H1 (cell line): Measurements from ENCODE around the gene YOD1. TPM values are rescaled to one million over a fixed set of nuclear protein-coding genes. Genes with fewer than 3 reads are reported as not detected.

Experiments used
- CTBP2 ChIP-seq: IDR thresholded peaks from 2 replicates; pipeline ENCODE4 v1.7.0; 2011; ENCODE audit warnings: borderline replicate concordance, mild to moderate bottlenecking, moderate library complexity, mixed read lengths, low read length; ENCODE audit not compliant: insufficient read depth, insufficient read length
- EZH2 ChIP-seq: fragments of 200-600 bp; sonication (generic); IDR thresholded peaks from 2 replicates; pipeline ENCODE4 v1.7.1; 2012; ENCODE audit warnings: low read depth, mild to moderate bottlenecking, moderate library complexity, low read length, inconsistent platforms; ENCODE audit not compliant: severe bottlenecking
- KDM4A ChIP-seq: IDR thresholded peaks from one replicate; pipeline ENCODE4 v1.7.1; 2012; ENCODE audit warnings: low read depth, mild to moderate bottlenecking, moderate library complexity, low read length, inconsistent platforms; ENCODE audit not compliant: severe bottlenecking
- RAD21 ChIP-seq, 2 experiments: IDR thresholded peaks in 1 of 2; conservative IDR thresholded peaks in 1 of 2; 2 replicates each; pipeline ENCODE4 v1.6.1; 2011; ENCODE audit warnings: low read depth in 2 of 2, low read length in 2 of 2, improper control_type of control experiment in 1 of 2, inconsistent platforms in 1 of 2, mild to moderate bottlenecking in 1 of 2, moderate library complexity in 1 of 2
- RFX5 ChIP-seq: IDR thresholded peaks from 2 replicates; pipeline ENCODE4 v1.6.1; 2011; ENCODE audit warnings: low read depth, low read length, improper control_type of control experiment, borderline replicate concordance
- SUZ12 ChIP-seq: fragments of 200-600 bp; sonication (generic); IDR thresholded peaks from 2 replicates; pipeline ENCODE4 v1.6.1; 2012; ENCODE audit warnings: mild to moderate bottlenecking, inconsistent platforms, low read length, moderate library complexity, mixed read lengths
- polyA plus RNA-seq, 7 experiments: library from polyadenylated mRNA; depleted of rRNA in 3 of 7; stranded (reverse) in 5 of 7; unstranded in 2 of 7; fragments of >200 nt in 5 of 7; fragments of 200-250 nt in 2 of 7; gene quantifications; 1 replicate in 5 of 7; 2 replicates in 1 of 7; 4 replicates in 1 of 7; pipeline versions ENCODE4 v1.2.1 to v1.2.3, GENCODE V29; 2011 to 2013; ENCODE audit warnings: missing spikeins in 2 of 7, mixed read lengths in 2 of 7
- total RNA-seq: library from RNA; stranded (reverse); fragmentation: NEBNext Ultra II Directional; extraction: Animal tissue kit (Norgen Biotek cat#: 25700); gene quantifications from 2 replicates; pipeline ENCODE4 v1.2.1, GENCODE V29; 2021

YOD1 gene
- total and polyA plus RNA-seq, 2 of the 8 experiments (the other 6 are each of a cell fraction or from before 2014, with no cell fraction given), result 1.9 to 11.8 TPM

DNA sequence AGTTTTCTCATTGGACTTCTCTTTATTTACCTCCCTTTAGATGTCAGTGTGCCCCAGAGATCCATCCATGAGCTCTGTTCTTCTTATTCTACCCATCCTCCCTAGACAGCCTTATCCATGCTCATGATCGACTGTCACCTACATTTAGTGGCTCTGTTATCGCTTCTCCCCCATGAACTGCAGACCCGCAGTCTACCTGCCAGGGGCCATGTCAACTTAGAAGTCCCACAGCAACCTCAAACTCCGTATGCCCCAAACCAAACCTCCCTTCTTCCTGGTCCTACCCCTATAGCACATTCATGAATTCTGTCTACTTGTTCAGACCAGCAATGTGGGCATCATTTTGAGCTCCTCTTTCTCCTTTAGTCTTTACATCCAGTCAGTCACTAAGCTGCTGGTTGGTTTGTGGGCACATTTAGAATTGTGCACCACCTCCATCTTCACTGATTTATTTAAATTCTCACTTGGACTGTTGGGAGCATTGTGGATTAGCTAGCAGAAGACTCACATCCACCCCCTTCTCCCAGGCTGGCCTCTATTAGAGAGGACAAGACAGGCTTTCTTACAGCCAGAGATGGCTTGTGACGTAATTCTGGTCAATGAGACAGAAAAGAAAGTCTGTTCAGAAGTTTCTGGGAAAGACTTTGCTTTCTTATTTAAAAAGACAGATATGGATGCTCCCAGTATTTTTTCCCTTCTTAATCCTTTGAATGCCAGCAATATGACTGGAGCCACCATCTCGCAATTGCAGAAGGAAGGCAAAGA, 37.5 kb downstream of the YOD1 start (continued):
- TF ChIP-seq RFX5 (no peak), SUZ12 (no peak), RAD21 (IDR thresholded peaks at IDR 0.05 in 1 of 2, conservative IDR thresholded peaks at IDR 0.05 in 1 of 2; ENCODE audit: low read depth in 2 of 2, low read length in 2 of 2) (no peak), KDM4A (no peak), EZH2 (no peak), CTBP2 (no peak)
